HFFc6 (cell line): ENCODE data around the gene UNC119. TPM values are rescaled to one million over a fixed set of nuclear protein-coding genes. Genes with fewer than 3 reads are reported as not detected.
A peak's percentile ranks its signal among the peaks of the same experiment; 100 is the strongest.

Experiments used
- DNase-seq: peaks from one replicate; pipeline ENCODE4 v3.0.0-alpha.2; 2018
- H3K27ac Mint-ChIP-seq: 2 replicates; pipeline ENCODE4 v1.8.0; 2020; ENCODE audit warnings: mild to moderate bottlenecking, mixed read lengths
- H3K27me3 Mint-ChIP-seq: 2 replicates; pipeline ENCODE4 v1.8.0; 2021; ENCODE audit warnings: mild to moderate bottlenecking, moderate library complexity, mixed read lengths; ENCODE audit not compliant: insufficient read depth
- H3K36me3 Mint-ChIP-seq: 2 replicates; pipeline ENCODE4 v1.8.0; 2021; ENCODE audit warnings: low read depth, mixed read lengths
- H3K4me1 Mint-ChIP-seq: 2 replicates; pipeline ENCODE4 v1.8.0; 2020; ENCODE audit warnings: low read depth, mixed read lengths
- H3K4me3 Mint-ChIP-seq: 2 replicates; pipeline ENCODE4 v1.8.0; 2020; ENCODE audit warnings: mild to moderate bottlenecking, moderate library complexity, mixed read lengths
- H3K9me3 Mint-ChIP-seq: 2 replicates; pipeline ENCODE4 v1.8.0; 2020; ENCODE audit warnings: mild to moderate bottlenecking, mixed read lengths
- total RNA-seq, 6 experiments: library from RNA; stranded (reverse); fragmentation: NEBNext Ultra II Directional; extraction: Animal tissue kit (Norgen Biotek cat#: 25700); gene quantifications; 2 replicates in 1 of 6; 3 replicates in 5 of 6; pipeline ENCODE4 v1.2.3, GENCODE V29; 2021
- TF ChIP-seq, protein P1 (sequence below): fragments of 200-600 bp; sonication (generic); IDR thresholded peaks from 2 replicates; pipeline ENCODE4 v1.5.0; 2021; ENCODE audit warnings: antibody characterized with exemption, mild to moderate bottlenecking

UNC119 gene
- total RNA-seq, 6 experiments from 2014 or later, result 28.3 to 36.9 (median 30.1) TPM

DNA sequence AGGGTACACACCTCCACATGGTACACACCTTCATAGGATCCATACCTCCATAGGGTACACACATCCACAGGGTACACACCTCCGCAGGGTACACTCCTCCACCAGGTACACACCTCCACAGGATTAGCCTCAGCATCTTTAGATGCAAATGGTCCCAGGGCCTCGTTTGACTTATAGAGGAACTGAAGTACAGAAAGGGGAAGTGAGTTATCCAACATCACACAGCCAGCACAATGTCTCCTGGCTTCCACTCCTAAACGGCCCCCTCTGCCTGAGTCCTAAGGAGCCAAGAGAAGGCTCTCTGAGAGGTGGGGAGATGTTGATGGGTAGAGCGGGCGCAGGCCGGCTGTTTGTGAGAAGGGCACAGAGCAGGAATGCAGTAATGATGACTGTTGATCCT lies 34.3 kb downstream of the UNC119 start:
- DNase-seq, result no peak
- Mint-ChIP-seq H3K4me1 (no peaks in the 10 kb centered on the region), H3K27me3 (peaks cover 30% of the 10 kb centered on the region), H3K36me3 (no peaks in the 10 kb centered on the region), H3K4me3 (no peak overlapping the region), H3K9me3 (no peaks in the 10 kb centered on the region), H3K27ac (no peak overlapping the region)
- TF ChIP-seq, protein P1, sequence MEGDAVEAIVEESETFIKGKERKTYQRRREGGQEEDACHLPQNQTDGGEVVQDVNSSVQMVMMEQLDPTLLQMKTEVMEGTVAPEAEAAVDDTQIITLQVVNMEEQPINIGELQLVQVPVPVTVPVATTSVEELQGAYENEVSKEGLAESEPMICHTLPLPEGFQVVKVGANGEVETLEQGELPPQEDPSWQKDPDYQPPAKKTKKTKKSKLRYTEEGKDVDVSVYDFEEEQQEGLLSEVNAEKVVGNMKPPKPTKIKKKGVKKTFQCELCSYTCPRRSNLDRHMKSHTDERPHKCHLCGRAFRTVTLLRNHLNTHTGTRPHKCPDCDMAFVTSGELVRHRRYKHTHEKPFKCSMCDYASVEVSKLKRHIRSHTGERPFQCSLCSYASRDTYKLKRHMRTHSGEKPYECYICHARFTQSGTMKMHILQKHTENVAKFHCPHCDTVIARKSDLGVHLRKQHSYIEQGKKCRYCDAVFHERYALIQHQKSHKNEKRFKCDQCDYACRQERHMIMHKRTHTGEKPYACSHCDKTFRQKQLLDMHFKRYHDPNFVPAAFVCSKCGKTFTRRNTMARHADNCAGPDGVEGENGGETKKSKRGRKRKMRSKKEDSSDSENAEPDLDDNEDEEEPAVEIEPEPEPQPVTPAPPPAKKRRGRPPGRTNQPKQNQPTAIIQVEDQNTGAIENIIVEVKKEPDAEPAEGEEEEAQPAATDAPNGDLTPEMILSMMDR, result no peak

DNA sequence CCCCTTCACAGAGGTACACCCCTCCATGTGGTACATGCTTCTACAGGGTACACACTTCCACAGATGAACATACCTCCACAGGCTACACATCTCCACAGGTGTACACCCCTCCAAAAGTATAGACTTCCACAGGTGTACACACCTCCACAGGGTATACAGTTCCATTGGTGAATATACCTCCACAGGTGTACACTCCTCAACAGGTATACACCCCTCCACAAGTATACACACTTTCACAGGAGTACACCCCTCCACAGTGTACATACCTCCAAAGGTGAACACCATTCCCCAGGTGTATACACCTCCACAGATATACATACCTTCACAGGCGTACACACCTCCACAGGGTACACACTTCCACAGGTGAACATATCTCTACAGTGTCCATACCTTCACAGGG lies 36.9 kb downstream of the UNC119 start:
- Mint-ChIP-seq H3K9me3 (no peaks in the 10 kb centered on the region), H3K36me3 (no peaks in the 10 kb centered on the region), H3K4me1 (no peaks in the 10 kb centered on the region), H3K27me3 (peaks cover 37% of the 10 kb centered on the region), H3K27ac (no peak overlapping the region), H3K4me3 (no peak overlapping the region)
- TF ChIP-seq, protein P1, result no peak
- DNase-seq, result no peak

DNA sequence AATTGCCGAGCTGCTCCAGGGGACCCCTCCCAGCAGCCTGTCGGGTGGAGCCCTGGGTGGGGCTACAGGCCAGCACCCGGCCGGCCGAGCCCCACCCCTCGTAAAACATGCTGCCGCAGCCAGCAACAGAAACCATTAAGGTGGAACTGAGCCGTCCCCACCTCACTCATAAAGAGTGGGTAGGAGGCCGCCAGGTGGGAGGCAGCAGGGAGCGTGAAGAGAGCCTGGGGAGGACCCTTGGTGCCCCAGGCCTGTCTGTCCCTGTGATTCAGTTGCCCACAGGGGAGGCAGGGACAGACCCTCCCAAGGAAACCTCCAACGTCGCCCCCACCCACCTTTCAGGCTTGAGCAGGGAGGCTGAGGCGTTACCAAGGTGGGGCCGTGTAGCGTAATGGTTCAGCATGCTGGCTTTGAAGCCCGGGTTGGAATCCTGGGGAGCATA lies 37.8 kb downstream of the UNC119 start:
- H3K9me3 Mint-ChIP-seq, result no peaks in the 10 kb centered on the region
- H3K27ac Mint-ChIP-seq, result no peak overlapping the region
- peaks cover 39% of the 10 kb centered on the region for H3K27me3 Mint-ChIP-seq
- H3K4me3 Mint-ChIP-seq, result no peak overlapping the region
- H3K36me3 Mint-ChIP-seq, result no peaks in the 10 kb centered on the region
- H3K4me1 Mint-ChIP-seq, result no peaks in the 10 kb centered on the region
- DNase-seq, result no peak
- TF ChIP-seq, protein P1, result no peak

DNA sequence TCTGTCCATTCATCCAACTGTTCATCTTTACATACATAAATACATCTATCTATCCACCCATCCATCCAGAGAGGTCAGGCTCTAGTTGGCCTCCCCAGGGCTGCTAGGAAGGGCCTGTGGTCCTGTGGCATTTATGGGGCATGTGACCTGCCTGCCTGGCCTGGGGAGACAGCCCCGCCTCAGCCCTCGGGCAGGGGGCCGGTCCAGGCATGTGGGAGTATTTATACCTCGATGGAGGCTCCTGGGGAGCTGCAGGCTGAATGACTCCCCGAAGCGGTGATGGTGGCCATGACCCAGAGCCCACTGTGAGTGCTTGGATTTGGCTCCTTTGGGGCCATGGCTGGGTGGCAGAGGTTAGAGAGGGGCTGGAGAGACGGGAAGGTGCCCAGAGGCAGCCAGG lies 38.9 kb downstream of the UNC119 start:
- TF ChIP-seq, protein P1, result no peak
- Mint-ChIP-seq H3K36me3 (no peaks in the 10 kb centered on the region), H3K4me1 (no peaks in the 10 kb centered on the region), H3K9me3 (no peaks in the 10 kb centered on the region), H3K27ac (no peak overlapping the region), H3K4me3 (no peak overlapping the region), H3K27me3 (peaks cover 37% of the 10 kb centered on the region)
- DNase-seq, result no peak

DNA sequence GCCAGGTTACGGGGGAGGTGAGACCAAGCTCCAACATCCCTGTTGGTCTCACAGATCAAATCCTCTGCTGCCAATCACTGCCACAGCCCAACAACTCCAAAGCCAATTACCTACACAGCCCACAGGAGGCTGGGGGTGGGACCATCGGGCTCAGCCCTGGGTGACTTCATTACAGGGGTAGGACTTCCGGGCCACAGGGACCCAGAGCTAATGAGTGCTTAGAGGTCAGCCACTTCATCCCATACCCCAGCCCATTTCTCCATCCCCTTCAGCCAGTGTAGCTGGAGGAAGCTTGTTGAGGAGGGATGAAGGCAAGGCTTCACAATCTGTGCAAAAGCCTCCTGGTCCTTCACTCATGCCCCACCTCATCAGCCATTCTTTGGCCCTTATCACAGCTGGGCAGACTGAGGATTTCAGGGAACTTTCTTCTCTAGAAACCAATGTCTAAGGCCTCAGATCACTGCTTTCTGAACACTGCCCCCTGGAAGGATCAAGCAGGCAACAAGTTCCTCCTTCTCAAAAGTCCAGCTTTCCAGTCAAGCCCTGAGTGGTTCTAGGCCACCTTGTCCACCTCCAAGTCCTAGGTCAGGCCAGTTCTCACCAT lies 40.5 kb downstream of the UNC119 start:
- no peak overlapping the region for H3K27ac Mint-ChIP-seq
- TF ChIP-seq, protein P1, result 0 out of 2 replicates have a peak, but pooled peaks have one; percentile 13
- H3K9me3 Mint-ChIP-seq, result no peaks in the 10 kb centered on the region
- H3K27me3 Mint-ChIP-seq, result peaks cover 45% of the 10 kb centered on the region
- H3K36me3 Mint-ChIP-seq, result no peaks in the 10 kb centered on the region
- H3K4me1 Mint-ChIP-seq, result no peaks in the 10 kb centered on the region
- H3K4me3 Mint-ChIP-seq, result no peak overlapping the region
- DNase-seq, result no peak

DNA sequence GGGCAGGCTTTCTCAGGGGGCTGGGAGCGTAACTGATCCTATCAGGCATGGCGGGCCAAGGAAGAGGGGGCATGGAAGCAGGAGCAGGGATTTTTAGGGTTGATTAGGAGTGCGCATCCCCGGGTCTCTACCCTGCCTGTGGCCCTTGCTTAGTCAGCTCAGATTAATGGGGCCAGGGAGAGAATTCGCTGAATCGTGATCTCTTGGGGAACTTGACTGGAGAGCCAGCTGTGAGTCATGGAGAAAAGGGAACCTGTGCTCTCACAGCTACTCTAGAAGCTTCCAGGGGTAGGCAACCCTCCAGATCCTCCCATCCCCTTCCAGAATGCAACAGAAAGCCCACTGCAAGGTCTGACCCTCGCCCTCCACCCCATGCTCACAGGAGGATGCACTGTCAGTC lies 42.6 kb downstream of the UNC119 start:
- TF ChIP-seq, protein P1, result no peak
- no peaks in the 10 kb centered on the region for H3K36me3 Mint-ChIP-seq
- no peak overlapping the region for H3K27ac Mint-ChIP-seq
- H3K4me1 Mint-ChIP-seq, result no peaks in the 10 kb centered on the region
- H3K4me3 Mint-ChIP-seq, result no peak overlapping the region
- H3K9me3 Mint-ChIP-seq, result no peaks in the 10 kb centered on the region
- peaks cover 52% of the 10 kb centered on the region for H3K27me3 Mint-ChIP-seq
- no peak for DNase-seq
